B cell (primary cell): ENCODE results near the gene FBLL1. TPM values are rescaled to one million over a fixed set of nuclear protein-coding genes. Genes with fewer than 3 reads are reported as not detected.

Experiments
- polyA plus RNA-seq: library from polyadenylated mRNA; depleted of rRNA; stranded (reverse); fragments of >200 nt; gene quantifications from 2 replicates; pipeline ENCODE4 v1.2.3, GENCODE V29; 2012
- small RNA-seq: library from RNA; depleted of rRNA; stranded (forward); fragments of <200 nt; gene quantifications from one replicate; pipeline ENCODE3, GENCODE V24; 2012; ENCODE audit warnings: low replicate concordance, low read depth; ENCODE audit not compliant: insufficient read length
- total RNA-seq, 2 donors: library from RNA; stranded (reverse); fragments of 120-200 nt in 1 of 2; gene quantifications; 1 replicate in 1 of 2; 2 replicates in 1 of 2; pipeline versions ENCODE4 v1.2.3 to v1.2.4, GENCODE V29; 2013 to 2022

The FBLL1 gene
- total and polyA plus RNA-seq, 2 donors (not counting 1 experiment from before 2014, with no cell fraction given): not detected

Small RNAs within 50 kb of the gene (small RNA-seq; reads per million reads assigned to genes)
- 1.3 reads per million for gene MIR103A1

Other genes with a start within 250 kb of the FBLL1 start
- 2.0 and 2.9 TPM in 2 replicates for gene WWC1, start 237.7 kb upstream of the FBLL1 start, total RNA-seq
- gene WWC1, start 237.7 kb upstream of the FBLL1 start, polyA plus RNA-seq: 0.36 and 1.5 TPM in 2 replicates
- gene RARS1, start 42.8 kb upstream of the FBLL1 start, total RNA-seq: 65.4 and 69.4 TPM in 2 replicates
- gene RARS1, start 42.8 kb upstream of the FBLL1 start, polyA plus RNA-seq: 12.9 and 21.7 TPM in 2 replicates
- gene PANK3, start 50.1 kb downstream of the FBLL1 start, total RNA-seq: 42.3 and 61.8 TPM in 2 replicates
- gene PANK3, start 50.1 kb downstream of the FBLL1 start, polyA plus RNA-seq: 6.3 and 16.9 TPM in 2 replicates